Central memory CD8-positive, alpha-beta T cell (primary cell): ENCODE measurements around the gene MRPS34.

Source experiments
- ATAC-seq: fragments of 150-1000 bp; cut with Tn5 transposase; replicated peaks from 2 replicates; pipeline ENCODE4 v1.10.0; 2022; ENCODE audit warnings: mild to moderate bottlenecking, moderate FRiP score, moderate number of reproducible peaks; ENCODE audit not compliant: poor library complexity, severe bottlenecking; ENCODE audit errors: extremely low read depth
- DNase-seq, 2 donors: peaks; one replicate each; pipeline ENCODE4 v3.0.0; 2021; ENCODE audit warnings: low spot score in 2 of 2
- H3K27ac Mint-ChIP-seq: one replicate; pipeline ENCODE4 v1.8.0; 2022; ENCODE audit warnings: low read depth, mild to moderate bottlenecking, moderate library complexity, mixed read lengths
- H3K27me3 Mint-ChIP-seq: one replicate; pipeline ENCODE4 v1.8.0; 2022; ENCODE audit warnings: mixed read lengths
- H3K36me3 Mint-ChIP-seq: one replicate; pipeline ENCODE4 v1.8.0; 2022; ENCODE audit warnings: mild to moderate bottlenecking, moderate library complexity, mixed read lengths; ENCODE audit not compliant: insufficient read depth
- H3K4me1 Mint-ChIP-seq: one replicate; pipeline ENCODE4 v1.8.0; 2022; ENCODE audit warnings: mixed read lengths
- H3K4me3 Mint-ChIP-seq: one replicate; pipeline ENCODE4 v1.8.0; 2022; ENCODE audit warnings: mild to moderate bottlenecking, moderate library complexity, mixed read lengths
- H3K9me3 Mint-ChIP-seq: one replicate; pipeline ENCODE4 v1.8.0; 2022; ENCODE audit warnings: mixed read lengths

The MRPS34 gene

GRCh38 chr16:1760911-1761310 lies 12.0 kb downstream of the MRPS34 start:
- Mint-ChIP-seq H3K27ac (no peak overlapping the region), H3K4me3 (no peak overlapping the region), H3K27me3 (no peaks in the 10 kb centered on the region)

GRCh38 chr16:1759511-1759910 lies 13.4 kb downstream of the MRPS34 start:
- ATAC-seq (no peak), DNase-seq (no peak)
- Mint-ChIP-seq H3K4me3 (no peak overlapping the region), H3K27me3 (no peaks in the 10 kb centered on the region), H3K36me3 (peaks cover 26% of the 10 kb centered on the region), H3K4me1 (peaks cover 8% of the 10 kb centered on the region), H3K27ac (no peak overlapping the region), H3K9me3 (no peaks in the 10 kb centered on the region)

More at GRCh38 chr16:1760911-1761310, 12.0 kb downstream of the MRPS34 start:
- H3K9me3 Mint-ChIP-seq: no peaks in the 10 kb centered on the region
- DNase-seq (no peak), ATAC-seq (no peak)
- H3K36me3 Mint-ChIP-seq: peaks cover 21% of the 10 kb centered on the region
- peaks cover 8% of the 10 kb centered on the region for H3K4me1 Mint-ChIP-seq

GRCh38 chr16:1758923-1759322 lies 14.0 kb downstream of the MRPS34 start:
- H3K36me3 Mint-ChIP-seq: peaks cover 24% of the 10 kb centered on the region
- peaks cover 8% of the 10 kb centered on the region for H3K4me1 Mint-ChIP-seq
- H3K27me3 Mint-ChIP-seq: no peaks in the 10 kb centered on the region
- DNase-seq: no peak
- no peak overlapping the region for H3K4me3 Mint-ChIP-seq
- no peaks in the 10 kb centered on the region for H3K9me3 Mint-ChIP-seq
- H3K27ac Mint-ChIP-seq: no peak overlapping the region
- ATAC-seq: no peak

- Mint-ChIP-seq H3K27ac (peak overlapping the region; percentile 53), H3K36me3 (peaks cover 24% of the 10 kb centered on the region), H3K9me3 (no peaks in the 10 kb centered on the region), H3K4me3 (no peak overlapping the region), H3K4me1 (peaks cover 8% of the 10 kb centered on the region), H3K27me3 (no peaks in the 10 kb centered on the region)
- no peak for ATAC-seq
- no peak for DNase-seq
Measured at GRCh38 chr16:1757714-1758461, 15.0 kb downstream of the MRPS34 start.

- H3K36me3 Mint-ChIP-seq: peaks cover 34% of the 10 kb centered on the region
- DNase-seq (no peak), ATAC-seq (no peak)
- H3K4me3 Mint-ChIP-seq: no peak overlapping the region
- H3K9me3 Mint-ChIP-seq: no peaks in the 10 kb centered on the region
- H3K4me1 Mint-ChIP-seq: peaks cover 8% of the 10 kb centered on the region
- H3K27me3 Mint-ChIP-seq: no peaks in the 10 kb centered on the region
- H3K27ac Mint-ChIP-seq: no peak overlapping the region
Measured at GRCh38 chr16:1754204-1754603, 18.7 kb downstream of the MRPS34 start.

- no peaks in the 10 kb centered on the region for H3K9me3 Mint-ChIP-seq
- peaks cover 7% of the 10 kb centered on the region for H3K4me1 Mint-ChIP-seq
- no peak overlapping the region for H3K27ac Mint-ChIP-seq
Measured at GRCh38 chr16:1752853-1753252, 20.1 kb downstream of the MRPS34 start.

GRCh38 chr16:1751946-1752345 lies 21.0 kb downstream of the MRPS34 start:
- H3K36me3 Mint-ChIP-seq: peaks cover 37% of the 10 kb centered on the region
- H3K9me3 Mint-ChIP-seq: no peaks in the 10 kb centered on the region
- H3K4me1 Mint-ChIP-seq: no peaks in the 10 kb centered on the region
- H3K27ac Mint-ChIP-seq: no peak overlapping the region
- H3K27me3 Mint-ChIP-seq: no peaks in the 10 kb centered on the region
- H3K4me3 Mint-ChIP-seq: no peak overlapping the region
- no peak for DNase-seq
- no peak for ATAC-seq

More at GRCh38 chr16:1752853-1753252, 20.1 kb downstream of the MRPS34 start:
- peaks cover 35% of the 10 kb centered on the region for H3K36me3 Mint-ChIP-seq
- ATAC-seq (no peak), DNase-seq (no peak)
- H3K4me3 Mint-ChIP-seq: no peak overlapping the region
- no peaks in the 10 kb centered on the region for H3K27me3 Mint-ChIP-seq

GRCh38 chr16:1749152-1750117 lies 23.5 kb downstream of the MRPS34 start:
- DNase-seq (no peak), ATAC-seq (no peak)
- no peak overlapping the region for H3K4me3 Mint-ChIP-seq
- H3K27ac Mint-ChIP-seq: no peak overlapping the region
- no peaks in the 10 kb centered on the region for H3K9me3 Mint-ChIP-seq
- H3K27me3 Mint-ChIP-seq: no peaks in the 10 kb centered on the region
- peaks cover 34% of the 10 kb centered on the region for H3K36me3 Mint-ChIP-seq
- H3K4me1 Mint-ChIP-seq: no peaks in the 10 kb centered on the region

- H3K27me3 Mint-ChIP-seq: no peaks in the 10 kb centered on the region
- no peak for ATAC-seq
- no peak overlapping the region for H3K27ac Mint-ChIP-seq
- peaks cover 36% of the 10 kb centered on the region for H3K36me3 Mint-ChIP-seq
- no peak for DNase-seq
- no peaks in the 10 kb centered on the region for H3K9me3 Mint-ChIP-seq
- no peaks in the 10 kb centered on the region for H3K4me1 Mint-ChIP-seq
- H3K4me3 Mint-ChIP-seq: no peak overlapping the region
Measured at GRCh38 chr16:1747934-1748333, 25.0 kb downstream of the MRPS34 start.

- Mint-ChIP-seq H3K4me3 (no peak overlapping the region), H3K9me3 (no peaks in the 10 kb centered on the region), H3K27me3 (no peaks in the 10 kb centered on the region), H3K36me3 (peaks cover 35% of the 10 kb centered on the region), H3K27ac (no peak overlapping the region), H3K4me1 (no peaks in the 10 kb centered on the region)
- no peak for ATAC-seq
- DNase-seq: no peak
Measured at GRCh38 chr16:1746693-1747195, 26.2 kb downstream of the MRPS34 start.

- no peak overlapping the region for H3K27ac Mint-ChIP-seq
- no peaks in the 10 kb centered on the region for H3K4me1 Mint-ChIP-seq
- no peaks in the 10 kb centered on the region for H3K9me3 Mint-ChIP-seq
- no peaks in the 10 kb centered on the region for H3K27me3 Mint-ChIP-seq
- ATAC-seq: no peak
- DNase-seq: no peak
- no peak overlapping the region for H3K4me3 Mint-ChIP-seq
- H3K36me3 Mint-ChIP-seq: peaks cover 30% of the 10 kb centered on the region
Measured at GRCh38 chr16:1745900-1746692, 26.8 kb downstream of the MRPS34 start.
